ENCODE data around the gene GOLGB1.

GRCh38 chr3:121665488-121665887 lies 84.1 kb downstream of the GOLGB1 start:
- TF ChIP-seq CTCF (IDR thresholded peaks at IDR 0.05): no peak
- no peak for TF ChIP-seq POLR2A (IDR thresholded peaks at IDR 0.05)

Data from testis (tissue), 2 donors.